Ascending aorta (tissue), 2 donors: ENCODE results near the gene ADAMTS8. TPM values are rescaled to one million over a fixed set of nuclear protein-coding genes. Genes with fewer than 3 reads are reported as not detected.

Experiments used
- DNase-seq, 2 donors: peaks; one replicate each; pipeline ENCODE4 v3.0.0-alpha.2; 2019; ENCODE audit warnings: low spot score in 2 of 2
- H3K27ac ChIP-seq, 2 donors: fragments of 200-600 bp; sonication (generic); one replicate each; pipeline ENCODE4 v1.5.1; 2016 to 2017; ENCODE audit warnings: mild to moderate bottlenecking in 1 of 2
- H3K27me3 ChIP-seq: fragments of 200-600 bp; sonication (generic); one replicate; pipeline ENCODE4 v1.5.1; 2017
- H3K36me3 ChIP-seq, 2 donors: fragments of 200-600 bp; sonication (generic); one replicate each; pipeline ENCODE4 v1.5.1; 2016
- H3K4me1 ChIP-seq, 2 donors: fragments of 200-600 bp; sonication (generic); one replicate each; pipeline ENCODE4 v1.5.1; 2016 to 2017; ENCODE audit warnings: mild to moderate bottlenecking in 1 of 2
- H3K4me3 ChIP-seq, 2 donors: fragments of 200-600 bp; sonication (generic); one replicate each; pipeline ENCODE4 v1.5.1; 2016 to 2017; ENCODE audit warnings: mild to moderate bottlenecking in 1 of 2
- H3K9me3 ChIP-seq, 2 donors: fragments of 200-600 bp; sonication (generic); one replicate each; pipeline ENCODE4 v1.5.1; 2016
- intact Hi-C: fragments of 100-400 bp; cut with DNase I; formaldehyde crosslinking; loops from one replicate; pipeline ENCODE4 v1.15.1; 2023
- total RNA-seq: library from RNA; depleted of rRNA; stranded (reverse); fragments of >200 nt; gene quantifications from one replicate; pipeline ENCODE4 v1.1.0, GENCODE V29; 2016
- TF ChIP-seq, protein P1 (sequence below), 3 experiments: fragments of 200-600 bp in 2 of 3; fragments of 450-650 bp in 1 of 3; sonication (generic) in 2 of 3; IDR thresholded peaks; one replicate each; pipeline ENCODE4 v1.5.1; 2016 to 2019; ENCODE audit warnings: antibody characterized with exemption in 3 of 3, mild to moderate bottlenecking in 1 of 3, moderate library complexity in 1 of 3

The ADAMTS8 gene
- total RNA-seq, 1 donor from 2014 or later = 0.64 TPM

- Histone ChIP-seq H3K27ac (no peak overlapping the region), H3K36me3 (no peaks in the 10 kb centered on the region), H3K27me3 (no peaks in the 10 kb centered on the region), H3K4me3 (no peak overlapping the region), H3K9me3 (no peaks in the 10 kb centered on the region), H3K4me1 (peaks cover 5 to 6% of the 10 kb centered on the region in 2 donors)
- no peak for DNase-seq
- intact Hi-C loops = no loop called here
- TF ChIP-seq, protein P1, sequence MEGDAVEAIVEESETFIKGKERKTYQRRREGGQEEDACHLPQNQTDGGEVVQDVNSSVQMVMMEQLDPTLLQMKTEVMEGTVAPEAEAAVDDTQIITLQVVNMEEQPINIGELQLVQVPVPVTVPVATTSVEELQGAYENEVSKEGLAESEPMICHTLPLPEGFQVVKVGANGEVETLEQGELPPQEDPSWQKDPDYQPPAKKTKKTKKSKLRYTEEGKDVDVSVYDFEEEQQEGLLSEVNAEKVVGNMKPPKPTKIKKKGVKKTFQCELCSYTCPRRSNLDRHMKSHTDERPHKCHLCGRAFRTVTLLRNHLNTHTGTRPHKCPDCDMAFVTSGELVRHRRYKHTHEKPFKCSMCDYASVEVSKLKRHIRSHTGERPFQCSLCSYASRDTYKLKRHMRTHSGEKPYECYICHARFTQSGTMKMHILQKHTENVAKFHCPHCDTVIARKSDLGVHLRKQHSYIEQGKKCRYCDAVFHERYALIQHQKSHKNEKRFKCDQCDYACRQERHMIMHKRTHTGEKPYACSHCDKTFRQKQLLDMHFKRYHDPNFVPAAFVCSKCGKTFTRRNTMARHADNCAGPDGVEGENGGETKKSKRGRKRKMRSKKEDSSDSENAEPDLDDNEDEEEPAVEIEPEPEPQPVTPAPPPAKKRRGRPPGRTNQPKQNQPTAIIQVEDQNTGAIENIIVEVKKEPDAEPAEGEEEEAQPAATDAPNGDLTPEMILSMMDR (IDR thresholded peaks at IDR 0.05) = no peak
Measured at GRCh38 chr11:130394615-130395014, 33.8 kb downstream of the ADAMTS8 start.

DNA sequence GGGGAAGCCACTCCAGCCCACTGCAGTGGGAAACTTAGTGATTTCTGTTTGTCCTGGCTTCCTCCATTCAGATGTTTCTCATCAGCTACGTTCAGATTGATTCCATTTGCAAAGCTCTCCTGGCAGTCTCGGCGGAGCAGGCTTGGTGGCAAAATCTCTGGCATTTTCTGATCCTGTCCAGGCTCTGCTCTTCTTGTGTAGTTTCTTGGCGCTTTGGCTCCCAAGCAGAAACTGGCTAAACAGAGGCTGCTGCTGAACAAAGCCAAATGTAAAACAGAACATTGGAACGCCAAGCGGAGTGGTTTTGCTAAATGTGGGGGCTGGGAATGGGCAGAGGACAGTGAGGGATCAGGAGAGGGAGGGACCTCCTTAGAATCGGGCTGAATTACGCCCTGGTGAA lies 36.7 kb downstream of the ADAMTS8 start:
- H3K27me3 ChIP-seq = no peaks in the 10 kb centered on the region
- peaks cover 6 to 8% of the 10 kb centered on the region in 2 donors for H3K4me1 ChIP-seq
- intact Hi-C loops = no loop called here
- TF ChIP-seq, protein P1 (IDR thresholded peaks at IDR 0.05) = no peak
- H3K27ac ChIP-seq = peak overlapping the region in 1 of 2 donors; percentile 10
- H3K36me3 ChIP-seq = no peaks in the 10 kb centered on the region
- DNase-seq = no peak
- no peak overlapping the region for H3K4me3 ChIP-seq
- no peaks in the 10 kb centered on the region for H3K9me3 ChIP-seq

DNA sequence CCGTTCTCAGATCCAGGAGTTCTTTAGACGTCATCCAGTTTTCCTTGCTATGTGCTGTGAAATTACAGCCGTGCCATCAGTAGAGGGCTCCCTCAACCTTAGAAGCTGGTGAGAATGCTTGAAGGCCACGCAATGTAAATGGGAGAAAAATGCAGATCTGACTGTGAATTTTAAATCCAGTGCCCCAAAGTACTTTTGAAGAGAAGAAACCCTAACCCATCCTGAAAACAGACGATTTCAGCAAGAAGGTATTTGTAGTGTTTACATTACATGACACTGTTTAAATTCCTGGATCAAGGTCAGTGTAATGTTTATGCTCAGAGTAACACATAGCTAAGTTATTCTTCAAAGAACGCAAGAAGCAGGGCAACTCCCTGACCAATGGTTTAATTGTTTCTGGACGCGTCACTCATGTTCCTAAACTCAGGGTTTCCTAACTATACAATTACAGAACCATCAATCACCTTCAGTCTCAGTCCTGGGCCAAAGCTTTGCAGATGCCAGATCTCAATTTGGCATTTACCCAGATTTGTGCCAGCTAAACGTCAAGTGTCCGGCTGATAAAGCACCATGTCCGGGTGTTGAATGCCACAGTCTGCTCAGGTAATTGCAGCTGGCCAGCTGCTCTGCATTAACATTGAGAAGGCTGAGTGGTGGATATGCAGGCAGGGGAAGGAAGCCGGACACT lies 38.2 kb downstream of the ADAMTS8 start:
- H3K4me1 ChIP-seq = peaks cover 6 to 8% of the 10 kb centered on the region in 2 donors
- DNase-seq = no peak
- H3K27me3 ChIP-seq = no peaks in the 10 kb centered on the region
- no peaks in the 10 kb centered on the region for H3K36me3 ChIP-seq
- no peak overlapping the region for H3K27ac ChIP-seq
- intact Hi-C loops = loop anchor here (1.0 kb wide), 1 partner anchor 38 kb away; the partner anchor contains the start of gene ADAMTS8
- H3K9me3 ChIP-seq = no peaks in the 10 kb centered on the region
- no peak overlapping the region for H3K4me3 ChIP-seq
- TF ChIP-seq, protein P1 (IDR thresholded peaks at IDR 0.05) = peak; percentile 33 to 67 (median 52)

DNA sequence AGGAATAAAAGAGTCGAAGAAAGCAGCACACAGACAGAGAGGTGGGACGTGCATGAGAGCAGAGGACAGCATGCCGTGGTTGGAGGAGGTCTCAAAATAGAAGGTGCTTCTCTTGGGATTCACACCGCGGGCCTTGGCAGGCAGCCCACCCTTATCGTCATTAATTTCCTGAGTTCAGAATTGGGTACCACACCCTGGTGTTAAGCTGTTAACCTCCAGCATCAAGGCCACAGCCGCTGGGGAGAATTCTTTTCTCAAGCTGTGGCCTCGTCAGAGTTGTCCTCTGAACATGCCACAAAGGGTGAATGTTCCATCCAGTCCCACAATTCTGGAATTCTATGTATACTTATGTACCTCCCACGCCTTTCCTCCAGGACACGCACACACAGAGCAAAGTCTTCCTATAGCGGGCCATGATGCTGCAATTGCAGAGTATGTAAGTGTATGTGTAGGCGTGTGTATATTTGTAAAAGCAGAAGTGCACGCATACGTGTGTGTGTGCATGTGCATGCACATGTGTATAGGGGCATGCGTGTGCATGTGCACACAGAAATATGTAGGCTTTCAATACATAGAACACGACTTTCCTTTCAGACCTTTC lies 39.0 kb downstream of the ADAMTS8 start:
- H3K27me3 ChIP-seq = no peaks in the 10 kb centered on the region
- no peak overlapping the region for H3K27ac ChIP-seq
- intact Hi-C loops = loop anchor here (10.0 kb wide), 1 partner anchor 175 kb away; no protein-coding TSS in a partner anchor

GRCh38 chr11:130388607-130389205 lies 39.7 kb downstream of the ADAMTS8 start:
- H3K9me3 ChIP-seq = no peaks in the 10 kb centered on the region
- no peak overlapping the region for H3K27ac ChIP-seq
- no peak for DNase-seq
- peaks cover 6 to 8% of the 10 kb centered on the region in 2 donors for H3K4me1 ChIP-seq
- TF ChIP-seq, protein P1 (IDR thresholded peaks at IDR 0.05) = no peak
- intact Hi-C loops = loop anchor here (10.0 kb wide), 1 partner anchor 174 kb away; no protein-coding TSS in a partner anchor
- no peak overlapping the region for H3K4me3 ChIP-seq
- H3K27me3 ChIP-seq = no peaks in the 10 kb centered on the region
- H3K36me3 ChIP-seq = no peaks in the 10 kb centered on the region

More for the DNA sequence above, 39.0 kb downstream of the ADAMTS8 start:
- no peaks in the 10 kb centered on the region for H3K36me3 ChIP-seq
- no peak overlapping the region for H3K4me3 ChIP-seq
- no peak for DNase-seq
- TF ChIP-seq, protein P1 (IDR thresholded peaks at IDR 0.05) = no peak
- H3K9me3 ChIP-seq = no peaks in the 10 kb centered on the region
- H3K4me1 ChIP-seq = peaks cover 6 to 8% of the 10 kb centered on the region in 2 donors
